ENCODE data around the gene SLC2A11. TPM values are rescaled to one million over a fixed set of nuclear protein-coding genes. Genes with fewer than 3 reads are reported as not detected.

Gene SLC2A11
- total RNA-seq, 5 donors from 2014 or later (not counting 1 experiment from before 2014, with no cell fraction given), result 16.2 to 24.2 (median 18.6) TPM

- no peaks in the 10 kb centered on the region for H3K27me3 Mint-ChIP-seq
- DNase-seq, result no peak
- no peaks in the 10 kb centered on the region for H3K9me3 Mint-ChIP-seq
- H3K4me1 Mint-ChIP-seq, result peaks cover 0 to 12% (median 0%) of the 10 kb centered on the region in 3 donors
- WGBS (ENCODE audit: insufficient coverage), result 95% methylated on average over 15 of the region's 15 CpGs
- Histone ChIP-seq H3K36me3 (ENCODE audit: control insufficient read depth in 2 of 2, extremely low read depth in 1 of 2, insufficient read depth in 1 of 2, low read length in 1 of 2) (peaks cover 39 to 80% of the 10 kb centered on the region in 2 donors), H3K9me3 (no peaks in the 10 kb centered on the region), H3K4me3 (ENCODE audit: control insufficient read depth in 1 of 2, extremely low read depth in 1 of 2, low read length in 1 of 2) (no peak overlapping the region), H3K27ac (ENCODE audit: low read length) (no peak overlapping the region), H3K4me1 (ENCODE audit: control insufficient read depth in 1 of 2, extremely low read depth in 1 of 2, insufficient read depth in 2 of 2, low read length in 2 of 2) (no peaks in the 10 kb centered on the region), H3K27me3 (replicated peaks in 1 of 2; ENCODE audit: control insufficient read depth in 2 of 2, extremely low read depth in 1 of 2, insufficient read depth in 2 of 2, low read length in 1 of 2) (no peaks in the 10 kb centered on the region)
- peaks cover 57% of the 10 kb centered on the region for H3K36me3 Mint-ChIP-seq
- ATAC-seq (replicated peaks in 1 of 4), result no peak
- ChIA-PET POLR2A (no interaction called here), CTCF (interaction anchor here in 1 of 2 donors (0.5 kb wide), 1 partner anchor 31 kb away, joined by 8 read pairs; the partner anchor contains the start of gene SLC2A11)
- no peak overlapping the region for H3K4me3 Mint-ChIP-seq
- no peak overlapping the region for H3K27ac Mint-ChIP-seq
Observed at GRCh38 chr22:23826510-23827350, 30.9 kb upstream of the SLC2A11 start.

GRCh38 chr22:23827351-23827995 lies 30.2 kb upstream of the SLC2A11 start:
- Mint-ChIP-seq H3K4me1 (peaks cover 0 to 12% (median 0%) of the 10 kb centered on the region in 3 donors), H3K9me3 (no peaks in the 10 kb centered on the region), H3K27me3 (no peaks in the 10 kb centered on the region), H3K27ac (no peak overlapping the region), H3K4me3 (no peak overlapping the region), H3K36me3 (peaks cover 55% of the 10 kb centered on the region)
- peaks cover 43 to 77% of the 10 kb centered on the region in 2 donors for H3K36me3 ChIP-seq (ENCODE audit: control insufficient read depth in 2 of 2, extremely low read depth in 1 of 2, insufficient read depth in 1 of 2, low read length in 1 of 2)
- no peaks in the 10 kb centered on the region for H3K4me1 ChIP-seq (ENCODE audit: control insufficient read depth in 1 of 2, extremely low read depth in 1 of 2, insufficient read depth in 2 of 2, low read length in 2 of 2)
- CTCF ChIA-PET, result interaction anchor here in 1 of 2 donors (0.5 kb wide), 1 partner anchor 30 kb away, joined by 8 read pairs; the partner anchor contains the start of gene SLC2A11
- no peaks in the 10 kb centered on the region for H3K27me3 ChIP-seq (replicated peaks in 1 of 2; ENCODE audit: control insufficient read depth in 2 of 2, extremely low read depth in 1 of 2, insufficient read depth in 2 of 2, low read length in 1 of 2)
- WGBS (ENCODE audit: insufficient coverage), result 98% methylated on average over 6 of the region's 11 CpGs
- no peak for ATAC-seq (replicated peaks in 1 of 4)
- DNase-seq, result no peak
- POLR2A ChIA-PET, result no interaction called here
- no peak overlapping the region for H3K27ac ChIP-seq (ENCODE audit: low read length)
- H3K9me3 ChIP-seq, result no peaks in the 10 kb centered on the region
- no peak overlapping the region for H3K4me3 ChIP-seq (ENCODE audit: control insufficient read depth in 1 of 2, extremely low read depth in 1 of 2, low read length in 1 of 2)

GRCh38 chr22:23828800-23829680 lies 28.6 kb upstream of the SLC2A11 start:
- Mint-ChIP-seq H3K36me3 (peaks cover 40% of the 10 kb centered on the region), H3K4me1 (peaks cover 0 to 12% (median 0%) of the 10 kb centered on the region in 3 donors), H3K9me3 (no peaks in the 10 kb centered on the region), H3K27ac (peak overlapping the region; percentile 32 to 35), H3K4me3 (no peak overlapping the region), H3K27me3 (no peaks in the 10 kb centered on the region)
- H3K4me3 ChIP-seq (ENCODE audit: control insufficient read depth in 1 of 2, extremely low read depth in 1 of 2, low read length in 1 of 2), result no peak overlapping the region
- no peaks in the 10 kb centered on the region for H3K9me3 ChIP-seq
- WGBS (ENCODE audit: insufficient coverage), result 94% methylated on average over 6 of the region's 10 CpGs
- no peak overlapping the region for H3K27ac ChIP-seq (ENCODE audit: low read length)
- H3K36me3 ChIP-seq (ENCODE audit: control insufficient read depth in 2 of 2, extremely low read depth in 1 of 2, insufficient read depth in 1 of 2, low read length in 1 of 2), result peaks cover 43 to 74% of the 10 kb centered on the region in 2 donors
- no peak for ATAC-seq (replicated peaks in 1 of 4)
- ChIA-PET CTCF (no interaction called here), POLR2A (no interaction called here)
- no peaks in the 10 kb centered on the region for H3K4me1 ChIP-seq (ENCODE audit: control insufficient read depth in 1 of 2, extremely low read depth in 1 of 2, insufficient read depth in 2 of 2, low read length in 2 of 2)
- H3K27me3 ChIP-seq (replicated peaks in 1 of 2; ENCODE audit: control insufficient read depth in 2 of 2, extremely low read depth in 1 of 2, insufficient read depth in 2 of 2, low read length in 1 of 2), result no peaks in the 10 kb centered on the region
- DNase-seq, result no peak

GRCh38 chr22:23829845-23830372 lies 27.8 kb upstream of the SLC2A11 start:
- POLR2A ChIA-PET, result no interaction called here
- DNase-seq, result no peak
- 77% methylated on average over 6 of the region's 7 CpGs for WGBS (ENCODE audit: insufficient coverage)
- Mint-ChIP-seq H3K4me3 (no peak overlapping the region), H3K36me3 (peaks cover 35% of the 10 kb centered on the region), H3K27ac (peak overlapping the region in 1 of 2 donors; percentile 18), H3K27me3 (no peaks in the 10 kb centered on the region), H3K9me3 (no peaks in the 10 kb centered on the region), H3K4me1 (peaks cover 0 to 12% (median 0%) of the 10 kb centered on the region in 3 donors)
- no peak for ATAC-seq (replicated peaks in 1 of 4)
- CTCF ChIA-PET, result no interaction called here
- Histone ChIP-seq H3K4me1 (ENCODE audit: control insufficient read depth in 1 of 2, extremely low read depth in 1 of 2, insufficient read depth in 2 of 2, low read length in 2 of 2) (no peaks in the 10 kb centered on the region), H3K4me3 (ENCODE audit: control insufficient read depth in 1 of 2, extremely low read depth in 1 of 2, low read length in 1 of 2) (no peak overlapping the region), H3K9me3 (no peaks in the 10 kb centered on the region), H3K27ac (ENCODE audit: low read length) (no peak overlapping the region), H3K27me3 (replicated peaks in 1 of 2; ENCODE audit: control insufficient read depth in 2 of 2, extremely low read depth in 1 of 2, insufficient read depth in 2 of 2, low read length in 1 of 2) (no peaks in the 10 kb centered on the region), H3K36me3 (ENCODE audit: control insufficient read depth in 2 of 2, extremely low read depth in 1 of 2, insufficient read depth in 1 of 2, low read length in 1 of 2) (peaks cover 44 to 69% of the 10 kb centered on the region in 2 donors)

- Histone ChIP-seq H3K4me1 (ENCODE audit: control insufficient read depth in 1 of 2, extremely low read depth in 1 of 2, insufficient read depth in 2 of 2, low read length in 2 of 2) (no peaks in the 10 kb centered on the region), H3K9me3 (no peaks in the 10 kb centered on the region), H3K27me3 (replicated peaks in 1 of 2; ENCODE audit: control insufficient read depth in 2 of 2, extremely low read depth in 1 of 2, insufficient read depth in 2 of 2, low read length in 1 of 2) (no peaks in the 10 kb centered on the region), H3K27ac (ENCODE audit: low read length) (no peak overlapping the region), H3K4me3 (ENCODE audit: control insufficient read depth in 1 of 2, extremely low read depth in 1 of 2, low read length in 1 of 2) (no peak overlapping the region), H3K36me3 (ENCODE audit: control insufficient read depth in 2 of 2, extremely low read depth in 1 of 2, insufficient read depth in 1 of 2, low read length in 1 of 2) (peaks cover 42 to 64% of the 10 kb centered on the region in 2 donors)
- DNase-seq, result no peak
- no peak for ATAC-seq (replicated peaks in 1 of 4)
- H3K27ac Mint-ChIP-seq, result no peak overlapping the region
- H3K4me3 Mint-ChIP-seq, result no peak overlapping the region
- ChIA-PET POLR2A (no interaction called here), CTCF (no interaction called here)
- peaks cover 29% of the 10 kb centered on the region for H3K36me3 Mint-ChIP-seq
- 100% methylated on average over 2 of the region's 8 CpGs for WGBS (ENCODE audit: insufficient coverage)
- no peaks in the 10 kb centered on the region for H3K9me3 Mint-ChIP-seq
- H3K4me1 Mint-ChIP-seq, result peaks cover 0 to 12% (median 0%) of the 10 kb centered on the region in 3 donors
- no peaks in the 10 kb centered on the region for H3K27me3 Mint-ChIP-seq
Observed at GRCh38 chr22:23831261-23831660, 26.4 kb upstream of the SLC2A11 start.

GRCh38 chr22:23831781-23832180 lies 25.9 kb upstream of the SLC2A11 start:
- DNase-seq (no peak), ATAC-seq (replicated peaks in 1 of 4) (no peak)
- Histone ChIP-seq H3K36me3 (ENCODE audit: control insufficient read depth in 2 of 2, extremely low read depth in 1 of 2, insufficient read depth in 1 of 2, low read length in 1 of 2) (peaks cover 42 to 59% of the 10 kb centered on the region in 2 donors), H3K27ac (ENCODE audit: low read length) (no peak overlapping the region), H3K27me3 (replicated peaks in 1 of 2; ENCODE audit: control insufficient read depth in 2 of 2, extremely low read depth in 1 of 2, insufficient read depth in 2 of 2, low read length in 1 of 2) (no peaks in the 10 kb centered on the region), H3K9me3 (no peaks in the 10 kb centered on the region), H3K4me3 (ENCODE audit: control insufficient read depth in 1 of 2, extremely low read depth in 1 of 2, low read length in 1 of 2) (no peak overlapping the region), H3K4me1 (ENCODE audit: control insufficient read depth in 1 of 2, extremely low read depth in 1 of 2, insufficient read depth in 2 of 2, low read length in 2 of 2) (no peaks in the 10 kb centered on the region)
- no peaks in the 10 kb centered on the region for H3K27me3 Mint-ChIP-seq
- H3K36me3 Mint-ChIP-seq, result peaks cover 25% of the 10 kb centered on the region
- ChIA-PET POLR2A (no interaction called here), CTCF (no interaction called here)
- WGBS (ENCODE audit: insufficient coverage), result 98% methylated on average over 7 of the region's 10 CpGs
- no peaks in the 10 kb centered on the region for H3K9me3 Mint-ChIP-seq
- peaks cover 0 to 12% (median 0%) of the 10 kb centered on the region in 3 donors for H3K4me1 Mint-ChIP-seq
- H3K4me3 Mint-ChIP-seq, result no peak overlapping the region
- H3K27ac Mint-ChIP-seq, result no peak overlapping the region
